T-helper 9 cell (primary cell): ENCODE measurements around the gene RAP2A.
A peak's percentile ranks its signal among the peaks of the same experiment; 100 is the strongest.

Experiments used
- DNase-seq: peaks from one replicate; pipeline ENCODE4 v3.0.0-alpha.2; 2020

The RAP2A gene

GRCh38 chr13:97422118-97423054, 11.6 kb upstream of the RAP2A start:
- no peak for DNase-seq

GRCh38 chr13:97423300-97424045, 10.5 kb upstream of the RAP2A start:
- no peak for DNase-seq

- no peak for DNase-seq
These were observed 8.4 kb upstream of the RAP2A start for GRCh38 chr13:97425590-97425989.

GRCh38 chr13:97426695-97427094, 7.3 kb upstream of the RAP2A start:
- no peak for DNase-seq

- DNase-seq: no peak
These were observed 4.3 kb upstream of the RAP2A start for GRCh38 chr13:97429681-97430081.

- no peak for DNase-seq
These were observed 3.7 kb upstream of the RAP2A start for GRCh38 chr13:97430296-97430695.

GRCh38 chr13:97431171-97431764, 2.7 kb upstream of the RAP2A start:
- no peak for DNase-seq

GRCh38 chr13:97432232-97432916, 1.6 kb upstream of the RAP2A start:
- no peak for DNase-seq

- peak; percentile 96 for DNase-seq
These were observed 847 bp upstream of the RAP2A start for GRCh38 chr13:97432917-97433726.

GRCh38 chr13:97434397-97435201, 630 bp downstream of the RAP2A start:
- DNase-seq: peak; percentile 37

- DNase-seq: no peak
These were observed 1.4 kb downstream of the RAP2A start for GRCh38 chr13:97435323-97435722.

GRCh38 chr13:97435794-97436193, 1.8 kb downstream of the RAP2A start:
- no peak for DNase-seq

- no peak for DNase-seq
These were observed 2.9 kb downstream of the RAP2A start for GRCh38 chr13:97436845-97437244.

GRCh38 chr13:97437729-97438128, 3.8 kb downstream of the RAP2A start:
- DNase-seq: no peak

- no peak for DNase-seq
These were observed 5.1 kb downstream of the RAP2A start for GRCh38 chr13:97438856-97439595.

GRCh38 chr13:97440598-97441170, 6.7 kb downstream of the RAP2A start:
- DNase-seq: no peak

GRCh38 chr13:97441368-97441767, 7.4 kb downstream of the RAP2A start:
- no peak for DNase-seq

GRCh38 chr13:97445522-97446187, 11.7 kb downstream of the RAP2A start:
- no peak for DNase-seq

GRCh38 chr13:97446448-97446847, 12.5 kb downstream of the RAP2A start:
- no peak for DNase-seq
